GM12872 (cell line): ENCODE results near the gene CREB5.

Experiments used
- CTCF ChIP-seq: IDR thresholded peaks from 3 replicates; pipeline ENCODE4 v1.5.1; 2011; ENCODE audit warnings: low read depth, mild to moderate bottlenecking, low read length, moderate library complexity; ENCODE audit not compliant: insufficient read depth

Gene CREB5

GRCh38 chr7:28407651-28408050 is 4.7 kb upstream of the CREB5 start:
- TF ChIP-seq CTCF = no peak

GRCh38 chr7:28408105-28408959 is 4.0 kb upstream of the CREB5 start:
- no peak for TF ChIP-seq CTCF

GRCh38 chr7:28408960-28409715 is 3.2 kb upstream of the CREB5 start:
- no peak for TF ChIP-seq CTCF

- no peak for TF ChIP-seq CTCF
These were observed 2.3 kb upstream of the CREB5 start for GRCh38 chr7:28409716-28410627.

GRCh38 chr7:28410628-28411531 is 1.4 kb upstream of the CREB5 start:
- TF ChIP-seq CTCF = no peak

- no peak for TF ChIP-seq CTCF
These were observed 693 bp downstream of the CREB5 start for GRCh38 chr7:28413011-28413410.
